GM23248 (cell line): Measurements from ENCODE around the gene KCNG1. TPM values are rescaled to one million over a fixed set of nuclear protein-coding genes. Genes with fewer than 3 reads are reported as not detected.
A peak's percentile ranks its signal among the peaks of the same experiment; 100 is the strongest.

ENCODE experiments used
- DNase-seq: peaks from one replicate; pipeline ENCODE4 v3.0.0-alpha.2; 2015
- H2AFZ ChIP-seq: fragments of 200-600 bp; sonication (generic); 2 replicates; pipeline ENCODE4 v1.6.1; 2016; ENCODE audit warnings: antibody characterized with exemption
- H3F3A ChIP-seq: fragments of 200-600 bp; sonication (generic); 2 replicates; pipeline ENCODE4 v1.6.1; 2016; ENCODE audit warnings: mild to moderate bottlenecking, antibody characterized with exemption, mixed run types; ENCODE audit not compliant: insufficient read depth
- H3K27ac ChIP-seq: fragments of 200-600 bp; sonication (generic); 2 replicates; pipeline ENCODE4 v1.5.1; 2016; ENCODE audit warnings: mild to moderate bottlenecking
- H3K27me3 ChIP-seq: fragments of 200-600 bp; sonication (generic); replicated peaks from 2 replicates; pipeline ENCODE4 v1.6.1; 2016; ENCODE audit warnings: mild to moderate bottlenecking; ENCODE audit not compliant: insufficient read depth
- H3K36me3 ChIP-seq: fragments of 200-600 bp; sonication (generic); 2 replicates; pipeline ENCODE4 v1.6.1; 2016; ENCODE audit warnings: low read depth, mild to moderate bottlenecking
- H3K4me1 ChIP-seq: fragments of 200-600 bp; sonication (generic); 2 replicates; pipeline ENCODE4 v1.6.1; 2016; ENCODE audit warnings: mild to moderate bottlenecking; ENCODE audit not compliant: insufficient read depth
- H3K4me2 ChIP-seq: fragments of 200-600 bp; sonication (generic); one replicate; pipeline ENCODE4 v1.6.1; 2016; ENCODE audit warnings: mild to moderate bottlenecking; ENCODE audit not compliant: unreplicated experiment
- H3K4me3 ChIP-seq: fragments of 200-600 bp; sonication (generic); 2 replicates; pipeline ENCODE4 v1.5.1; 2016; ENCODE audit warnings: mild to moderate bottlenecking
- H3K79me2 ChIP-seq: fragments of 200-600 bp; sonication (generic); 2 replicates; pipeline ENCODE4 v1.6.1; 2016; ENCODE audit warnings: mild to moderate bottlenecking; ENCODE audit not compliant: insufficient read depth
- H3K9ac ChIP-seq: fragments of 200-600 bp; sonication (generic); 2 replicates; pipeline ENCODE4 v1.6.1; 2016; ENCODE audit warnings: mild to moderate bottlenecking
- H3K9me2 ChIP-seq: fragments of 200-600 bp; sonication (generic); 2 replicates; pipeline ENCODE4 v1.6.1; 2016; ENCODE audit warnings: mixed run types, mild to moderate bottlenecking, moderate library complexity; ENCODE audit not compliant: insufficient read depth
- H3K9me3 ChIP-seq: fragments of 200-600 bp; sonication (generic); one replicate; pipeline ENCODE4 v1.6.1; 2017; ENCODE audit warnings: low read depth
- H4K20me1 ChIP-seq: fragments of 200-600 bp; sonication (generic); 2 replicates; pipeline ENCODE4 v1.6.0; 2016; ENCODE audit not compliant: insufficient read depth
- EZH2 ChIP-seq: fragments of 200-600 bp; sonication (generic); IDR thresholded peaks from 2 replicates; pipeline ENCODE4 v1.6.1; 2018; ENCODE audit warnings: antibody characterized with exemption, mild to moderate bottlenecking; ENCODE audit not compliant: insufficient read depth, poor library complexity, severe bottlenecking
- EZH2phosphoT487 ChIP-seq: fragments of 200-600 bp; sonication (generic); IDR thresholded peaks from 2 replicates; pipeline ENCODE4 v1.6.1; 2018; ENCODE audit warnings: antibody characterized with exemption, moderate library complexity, mild to moderate bottlenecking, low read depth; ENCODE audit not compliant: insufficient read depth
- WGBS, 2 experiments: methylation state at CpG; one replicate each; pipeline ENCODE4 v1.1.6; 2015 to 2017; ENCODE audit warnings: low lambda C conversion rate in 2 of 2, low coverage in 1 of 2; ENCODE audit errors: missing lambda C conversion rate in 2 of 2; 5-methylcytosine and 5-hydroxymethylcytosine counted together
- in situ Hi-C: fragments of 300-500 bp; cut with MboI; formaldehyde crosslinking; loops from 2 replicates; pipeline ENCODE4 v1.15.0; 2020
- polyA plus RNA-seq: library from polyadenylated mRNA; unstranded; fragments of >200 nt; fragmentation: Nextera tagmentation; extraction: Ambion mirVana; gene quantifications from 2 replicates; pipeline ENCODE4 v1.2.1, GENCODE V29; 2016
- total RNA-seq: library from RNA; depleted of rRNA; stranded (reverse); fragments of >200 nt; shearing (Covaris generic); gene quantifications from 2 replicates; pipeline ENCODE4 v1.2.3, GENCODE V29; 2014

Gene KCNG1
- total and polyA plus RNA-seq, 2 experiments from 2014 or later = 10.4 to 29.0 TPM

GRCh38 chr20:51029963-51030920 lies 7.3 kb upstream of the KCNG1 start:
- peak overlapping the region; percentile 65 for H2AFZ ChIP-seq
- 27 to 29% methylated on average over 15 to 17 of the region's 17 CpGs for WGBS, 2 experiments
- H3K27ac ChIP-seq = peak overlapping the region; percentile 24
- no peaks in the 10 kb centered on the region for H3K79me2 ChIP-seq
- TF ChIP-seq EZH2phosphoT487 = no peak
- no peak for TF ChIP-seq EZH2
- in situ Hi-C loops = no loop called here
- peaks cover 13% of the 10 kb centered on the region for H3F3A ChIP-seq
- peaks cover 34% of the 10 kb centered on the region for H3K4me1 ChIP-seq
- H3K9me3 ChIP-seq = no peaks in the 10 kb centered on the region
- peak overlapping the region; percentile 16; the same call in 1 of the 2 replicates for H3K9ac ChIP-seq
- DNase-seq = peak; percentile 67
- H3K36me3 ChIP-seq = no peaks in the 10 kb centered on the region
- 0 out of 2 replicates have a peak, but pooled peaks cover 7% of the 10 kb centered on the region for H3K27me3 ChIP-seq
- no peaks in the 10 kb centered on the region for H4K20me1 ChIP-seq
- H3K4me3 ChIP-seq = peak overlapping the region; percentile 28
- H3K4me2 ChIP-seq = peak overlapping the region; percentile 62
- H3K9me2 ChIP-seq = no peaks in the 10 kb centered on the region

DNA sequence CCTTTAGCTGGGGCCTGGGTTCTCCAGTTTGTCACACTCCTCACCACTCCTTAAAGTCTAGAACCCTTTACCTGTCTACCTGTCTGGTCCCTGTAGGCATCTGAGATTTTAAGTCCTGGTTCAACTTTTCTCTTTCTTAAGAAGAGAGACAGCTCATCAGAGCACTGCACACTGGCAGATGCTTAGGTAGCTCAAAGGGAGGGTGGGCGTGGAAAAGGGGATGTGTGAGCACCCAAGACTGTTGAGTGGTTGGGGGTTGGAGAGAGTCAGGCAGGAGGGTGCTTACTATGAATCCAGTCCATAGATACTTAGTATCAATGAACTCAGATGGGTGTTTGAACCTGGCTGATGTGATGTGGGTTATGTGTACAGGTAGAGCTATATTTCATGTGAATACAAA lies 6.6 kb upstream of the KCNG1 start:
- Histone ChIP-seq H3K27me3 (0 out of 2 replicates have a peak, but pooled peaks cover 7% of the 10 kb centered on the region), H2AFZ (no peak overlapping the region), H3K4me3 (no peak overlapping the region), H3K79me2 (no peaks in the 10 kb centered on the region), H3K9me2 (no peaks in the 10 kb centered on the region), H3K36me3 (no peaks in the 10 kb centered on the region), H4K20me1 (no peaks in the 10 kb centered on the region), H3K4me2 (no peak overlapping the region), H3K9ac (no peak overlapping the region), H3K4me1 (peaks cover 27% of the 10 kb centered on the region), H3F3A (peaks cover 13% of the 10 kb centered on the region), H3K9me3 (no peaks in the 10 kb centered on the region), H3K27ac (no peak overlapping the region)
- DNase-seq = no peak
- WGBS, 2 experiments = 77% methylated on average over 1 of the region's 1 CpG
- TF ChIP-seq EZH2phosphoT487 (no peak), EZH2 (no peak)
- in situ Hi-C loops = no loop called here

DNA sequence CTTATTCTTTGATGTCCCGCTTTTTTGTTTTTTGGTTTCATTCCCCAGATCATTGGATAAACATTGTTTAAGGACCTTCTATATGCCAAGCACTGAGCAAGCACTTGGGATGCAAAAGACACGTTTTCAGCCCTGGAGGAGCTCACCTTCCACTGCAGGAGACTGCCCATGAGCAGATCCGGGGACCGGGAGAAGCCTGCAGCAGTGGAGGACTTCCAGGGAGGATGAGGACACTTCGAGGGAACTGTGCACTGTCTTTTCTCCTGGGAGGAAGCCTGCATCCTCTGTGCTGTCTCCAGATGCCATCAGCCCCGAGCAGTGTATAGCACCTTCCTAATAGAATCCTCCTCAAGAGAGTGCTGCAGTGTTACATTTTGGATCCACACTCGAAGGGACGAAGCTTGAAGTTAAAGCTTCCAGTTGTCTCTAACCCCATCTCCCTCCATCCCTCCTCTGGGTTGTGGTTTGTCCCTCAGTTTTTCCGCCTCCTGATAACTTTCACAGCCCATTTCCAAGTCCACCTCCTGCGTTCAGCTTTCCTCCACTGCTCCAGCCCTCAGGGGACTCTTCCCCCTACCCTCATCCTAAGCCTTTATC lies 5.8 kb upstream of the KCNG1 start:
- H3K9me2 ChIP-seq = no peaks in the 10 kb centered on the region
- TF ChIP-seq EZH2phosphoT487 = no peak
- no peak for TF ChIP-seq EZH2
- no peaks in the 10 kb centered on the region for H3K9me3 ChIP-seq
- no peak overlapping the region for H3K27ac ChIP-seq
- H3K4me3 ChIP-seq = no peak overlapping the region
- peaks cover 20% of the 10 kb centered on the region for H3K4me1 ChIP-seq
- WGBS, 2 experiments = 45 to 49% methylated on average over 10 of the region's 10 CpGs
- in situ Hi-C loops = no loop called here
- no peak overlapping the region for H3K4me2 ChIP-seq
- H3K27me3 ChIP-seq = 0 out of 2 replicates have a peak, but pooled peaks cover 7% of the 10 kb centered on the region
- no peak overlapping the region for H2AFZ ChIP-seq
- H3K79me2 ChIP-seq = no peaks in the 10 kb centered on the region
- no peak for DNase-seq
- no peaks in the 10 kb centered on the region for H4K20me1 ChIP-seq
- no peaks in the 10 kb centered on the region for H3K36me3 ChIP-seq
- peaks cover 7% of the 10 kb centered on the region; the same call in 1 of the 2 replicates for H3F3A ChIP-seq
- H3K9ac ChIP-seq = no peak overlapping the region

DNA sequence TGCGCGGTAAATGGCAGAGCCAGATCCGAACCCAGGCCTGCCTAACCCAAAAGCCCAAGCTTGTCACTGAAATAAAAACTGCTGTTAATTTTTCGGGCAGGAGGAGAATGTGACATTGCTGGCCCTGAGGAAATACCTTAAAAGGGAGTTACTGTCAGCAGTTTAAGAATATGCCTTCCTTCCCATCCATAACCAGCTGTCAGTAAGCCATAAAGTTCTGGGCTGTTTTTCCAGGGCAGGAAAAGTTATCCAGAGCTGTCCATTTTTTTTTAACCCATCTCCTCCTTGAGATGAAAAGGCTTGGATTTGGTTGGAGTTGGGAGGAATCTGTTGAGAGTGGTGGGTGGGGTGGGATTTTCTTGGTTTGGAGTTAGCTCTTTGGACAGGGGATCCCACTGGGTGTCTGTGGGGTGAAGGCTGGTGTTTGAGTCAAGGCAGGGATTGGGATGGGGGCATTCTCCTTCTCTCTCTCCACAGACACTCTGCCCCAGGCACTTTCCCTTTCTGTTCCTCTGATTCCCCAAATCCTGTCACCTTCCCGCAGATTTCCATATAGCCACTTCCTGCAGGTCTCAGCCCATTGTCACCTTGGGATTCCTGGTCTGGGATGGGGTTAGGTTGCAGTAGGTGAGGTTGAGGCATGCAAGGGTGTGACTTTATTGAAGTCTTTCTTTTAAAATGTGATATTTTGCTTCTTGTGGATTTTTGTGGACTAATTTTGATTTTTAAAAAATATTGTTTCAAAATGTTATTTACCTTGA lies 4.3 kb upstream of the KCNG1 start:
- Histone ChIP-seq H3K36me3 (no peaks in the 10 kb centered on the region), H3K9me3 (no peaks in the 10 kb centered on the region), H3K9me2 (no peaks in the 10 kb centered on the region), H3K9ac (no peak overlapping the region), H4K20me1 (no peaks in the 10 kb centered on the region), H2AFZ (no peak overlapping the region), H3K79me2 (peaks cover 3% of the 10 kb centered on the region), H3K4me3 (no peak overlapping the region), H3K4me2 (no peak overlapping the region), H3F3A (peaks cover 7% of the 10 kb centered on the region; the same call in 1 of the 2 replicates), H3K4me1 (peaks cover 10% of the 10 kb centered on the region), H3K27ac (no peak overlapping the region), H3K27me3 (0 out of 2 replicates have a peak, but pooled peaks cover 7% of the 10 kb centered on the region)
- in situ Hi-C loops = no loop called here
- TF ChIP-seq EZH2phosphoT487 = no peak
- no peak for TF ChIP-seq EZH2
- DNase-seq = no peak
- WGBS, 2 experiments = 77 to 81% methylated on average over 5 of the region's 5 CpGs
